ENCODE measurements around the gene SLC10A4. TPM values are rescaled to one million over a fixed set of nuclear protein-coding genes. Genes with fewer than 3 reads are reported as not detected.

Gene SLC10A4
- polyA plus RNA-seq, 3 donors = 0.21 to 0.29 TPM; not detected in 1

DNA sequence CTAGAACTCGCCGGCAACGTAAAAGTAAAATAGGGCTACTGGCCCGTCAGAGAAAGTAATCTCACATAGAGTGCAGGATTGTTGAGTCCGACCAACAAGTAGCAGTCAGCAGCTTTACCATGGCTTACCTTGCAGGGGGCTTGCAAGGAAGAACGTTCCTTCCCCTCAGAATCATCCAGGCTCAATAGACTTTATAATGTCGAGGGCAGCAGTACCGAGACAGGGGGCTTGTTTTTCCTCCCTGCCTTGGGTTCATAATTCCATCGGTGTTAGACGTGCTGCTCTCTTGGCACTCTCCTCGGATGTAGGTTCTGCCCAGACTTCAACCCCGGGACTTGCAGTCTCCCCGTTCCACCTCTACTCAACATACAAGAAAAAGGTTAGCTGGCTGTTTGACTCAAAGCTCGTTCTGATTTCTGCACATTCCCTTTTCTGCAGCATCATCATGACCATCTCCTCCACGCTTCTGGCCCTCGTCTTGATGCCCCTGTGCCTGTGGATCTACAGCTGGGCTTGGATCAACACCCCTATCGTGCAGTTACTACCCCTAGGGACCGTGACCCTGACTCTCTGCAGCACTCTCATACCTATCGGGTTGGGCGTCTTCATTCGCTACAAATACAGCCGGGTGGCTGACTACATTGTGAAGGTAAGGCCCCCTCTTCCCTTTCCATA lies 1.5 kb downstream of the SLC10A4 start:
- DNase-seq = no peak

DNA sequence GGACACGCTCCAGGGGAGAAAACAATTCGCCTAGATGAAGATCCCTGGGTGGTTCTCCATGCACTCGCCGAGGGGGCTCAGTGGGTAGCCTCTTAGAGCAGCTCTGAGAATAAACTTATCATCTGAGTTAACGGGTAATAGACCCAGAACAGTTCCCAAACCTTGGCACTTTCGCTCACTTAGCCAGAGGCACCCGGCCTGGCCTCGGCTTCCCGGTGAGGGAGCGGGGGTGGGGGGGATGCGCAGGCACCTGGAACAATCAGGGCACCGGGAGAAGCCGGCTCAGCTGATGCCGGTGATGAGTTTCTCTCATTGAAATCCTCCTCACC lies 6.5 kb downstream of the SLC10A4 start:
- no peak for DNase-seq

DNA sequence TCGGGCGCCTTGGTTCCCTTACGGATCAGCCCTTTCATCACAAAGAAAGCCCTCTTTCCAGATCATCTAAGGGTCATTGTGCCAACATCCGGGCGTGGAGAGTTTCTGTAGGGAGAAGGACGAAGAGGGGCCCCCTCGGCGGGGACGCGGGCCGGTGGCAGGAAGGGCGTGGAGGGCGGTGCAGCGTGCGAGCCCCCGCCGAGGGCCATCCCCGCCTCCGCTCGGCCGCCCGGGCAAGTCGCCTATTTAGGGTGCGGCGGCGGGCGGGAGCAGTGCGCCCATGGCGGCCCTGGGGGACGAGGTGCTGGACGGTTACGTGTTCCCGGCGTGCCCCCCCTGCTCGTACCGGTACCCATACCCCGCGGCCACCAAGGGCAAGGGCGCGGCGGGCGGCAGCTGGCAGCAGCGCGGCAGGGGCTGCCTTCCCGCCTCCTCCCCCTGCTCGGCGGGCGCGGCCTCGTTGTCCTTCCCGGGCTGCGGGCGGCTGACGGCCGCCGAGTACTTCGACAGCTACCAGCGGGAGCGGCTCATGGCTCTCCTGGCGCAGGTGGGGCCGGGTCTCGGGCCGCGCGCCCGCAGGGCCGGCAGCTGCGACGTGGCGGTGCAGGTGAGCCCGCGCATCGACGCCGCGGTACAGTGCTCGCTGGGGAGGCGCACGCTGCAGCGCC lies 7.0 kb downstream of the SLC10A4 start, which contains the start of gene ZAR1:
Gene ZAR1 (plus strand): TSS at position 241 of the 668 bp plus-strand sequence. CDS start 40 bp downstream, at position 281.
- no peak for DNase-seq

DNA sequence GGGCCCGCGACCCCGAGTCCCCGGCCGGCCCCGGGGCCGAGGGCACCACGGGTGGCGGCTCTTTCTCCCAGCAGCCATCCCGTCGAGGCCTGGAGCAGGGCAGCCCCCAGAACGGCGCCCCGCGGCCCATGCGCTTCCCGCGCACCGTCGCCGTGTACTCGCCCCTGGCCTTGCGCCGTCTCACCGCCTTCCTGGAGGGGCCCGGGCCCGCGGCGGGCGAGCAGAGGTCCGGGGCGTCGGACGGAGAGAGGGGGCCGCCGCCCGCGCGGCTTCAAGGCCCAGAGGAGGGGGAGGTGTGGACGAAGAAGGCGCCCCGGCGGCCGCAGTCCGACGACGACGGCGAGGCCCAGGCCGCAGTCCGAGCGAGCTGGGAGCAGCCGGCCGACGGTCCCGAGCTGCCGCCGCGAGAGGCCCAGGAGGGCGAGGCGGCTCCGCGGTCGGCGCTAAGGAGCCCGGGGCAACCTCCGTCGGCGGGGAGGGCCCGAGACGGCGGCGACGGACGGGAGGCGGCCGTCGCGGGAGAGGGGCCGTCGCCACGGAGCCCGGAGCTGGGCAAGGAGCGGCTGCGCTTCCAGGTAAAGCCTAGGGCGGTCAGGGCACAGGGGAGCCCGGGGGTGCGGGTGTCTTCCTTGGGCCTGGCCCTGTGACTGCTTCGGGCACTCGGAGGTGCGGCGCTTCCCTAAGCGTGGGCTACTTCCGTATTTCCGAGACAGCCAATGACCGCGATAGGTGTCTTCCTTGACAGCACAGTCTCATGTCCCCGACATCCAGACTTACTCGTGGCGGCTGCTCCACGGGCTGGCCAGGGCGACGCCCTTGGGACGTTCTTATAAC lies 7.8 kb downstream of the SLC10A4 start:
- DNase-seq = no peak

DNA sequence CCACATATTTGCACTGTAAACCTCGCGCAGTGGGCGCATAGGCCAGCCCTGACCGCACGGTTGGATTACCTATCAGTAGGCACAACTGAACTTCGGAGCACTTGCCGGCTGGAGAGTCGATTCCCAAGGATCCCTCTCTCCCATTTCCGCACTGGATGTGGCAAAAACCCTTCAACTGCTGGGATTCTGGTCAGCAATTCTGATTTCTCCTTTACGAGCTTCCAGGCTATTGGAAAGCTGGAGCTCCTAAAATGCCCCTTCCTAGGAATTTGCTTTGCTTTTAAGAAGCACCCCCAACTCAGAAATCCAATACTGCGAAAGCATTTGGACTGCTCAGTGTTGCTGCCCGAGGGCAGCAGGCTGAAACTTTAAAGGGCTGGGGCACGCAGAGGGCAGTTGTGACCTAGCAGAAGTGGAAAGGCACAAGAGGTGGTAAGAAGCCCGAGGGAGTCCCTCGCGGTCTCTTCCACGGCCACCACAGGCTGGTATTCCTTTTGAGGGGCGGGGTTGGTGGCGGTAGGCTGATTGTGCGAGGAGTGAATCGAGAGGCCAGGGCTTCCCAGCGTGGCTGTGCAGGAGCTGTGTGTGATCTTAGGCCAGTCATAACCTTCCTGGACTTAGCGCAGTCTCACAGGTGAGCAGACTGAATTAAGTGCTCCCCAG lies 8.5 kb downstream of the SLC10A4 start:
- no peak for DNase-seq

DNA sequence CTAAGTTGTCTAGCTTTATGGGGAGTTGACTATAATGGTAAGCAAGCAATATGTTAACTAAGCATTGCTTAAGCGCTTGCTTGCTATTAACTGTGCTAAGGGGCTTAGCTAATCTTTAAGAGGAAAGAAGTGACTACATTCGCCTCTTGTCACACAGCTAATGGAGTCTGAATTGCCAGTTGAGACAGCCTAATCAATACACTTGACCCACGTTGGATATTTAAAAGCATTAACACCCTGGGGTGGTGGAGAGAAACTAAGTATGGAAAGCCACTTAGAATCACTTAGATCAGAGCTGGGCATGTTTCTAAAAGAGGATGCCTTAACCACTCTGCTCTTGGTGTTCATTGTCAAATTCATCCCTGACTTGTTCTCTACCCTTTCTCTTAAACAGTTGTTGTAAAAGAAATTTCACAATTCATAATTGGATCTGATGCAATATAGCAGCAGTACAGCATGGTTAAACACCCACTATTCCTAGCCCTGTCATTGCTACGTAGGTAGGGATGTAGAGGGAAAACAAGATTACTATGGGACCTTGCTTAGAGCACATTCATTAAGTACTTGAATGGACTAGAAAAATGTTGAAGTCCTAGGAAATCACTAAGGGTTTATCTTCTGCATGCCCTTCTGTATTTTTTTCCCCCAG lies 10.4 kb downstream of the SLC10A4 start:
- DNase-seq = no peak

DNA sequence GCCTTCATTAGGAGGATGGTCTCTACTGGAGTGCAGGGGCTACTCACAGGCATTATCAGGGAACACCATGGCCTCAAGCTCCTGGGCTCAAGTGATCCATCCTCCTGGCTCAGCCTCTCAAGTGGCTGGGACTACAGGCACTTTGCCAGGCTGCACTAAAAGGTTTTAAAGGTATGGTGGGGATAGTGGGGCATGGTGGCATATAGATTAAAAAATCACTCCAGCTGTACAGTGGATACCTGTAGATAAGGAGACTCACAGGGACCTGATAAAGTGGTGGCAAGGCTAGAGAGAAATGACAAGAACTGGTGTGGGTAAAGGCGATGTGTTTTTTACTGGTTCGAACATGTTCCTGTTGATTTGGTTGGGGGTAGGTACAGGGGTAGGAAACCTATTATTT lies 12.8 kb downstream of the SLC10A4 start:
- DNase-seq = no peak

DNA sequence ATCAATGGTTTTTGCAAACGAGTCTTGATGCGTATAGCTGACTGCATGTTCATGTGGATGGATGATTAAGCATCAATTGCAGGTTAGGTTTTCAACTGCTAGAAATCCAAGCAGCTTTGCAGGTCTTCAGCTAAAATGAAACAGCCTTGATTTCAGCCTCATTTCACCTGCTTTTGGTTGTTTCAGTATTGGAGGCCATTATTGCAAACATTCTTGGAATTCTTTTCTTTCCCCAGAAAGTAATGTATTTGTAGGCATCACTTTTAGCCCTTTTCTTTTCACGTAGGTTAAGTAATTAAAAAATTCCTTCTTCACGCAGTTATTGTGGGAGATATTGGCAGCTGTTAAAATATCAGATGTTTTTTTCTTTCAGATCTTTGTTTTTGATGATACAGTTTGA lies 15.8 kb downstream of the SLC10A4 start:
- DNase-seq = no peak

DNA sequence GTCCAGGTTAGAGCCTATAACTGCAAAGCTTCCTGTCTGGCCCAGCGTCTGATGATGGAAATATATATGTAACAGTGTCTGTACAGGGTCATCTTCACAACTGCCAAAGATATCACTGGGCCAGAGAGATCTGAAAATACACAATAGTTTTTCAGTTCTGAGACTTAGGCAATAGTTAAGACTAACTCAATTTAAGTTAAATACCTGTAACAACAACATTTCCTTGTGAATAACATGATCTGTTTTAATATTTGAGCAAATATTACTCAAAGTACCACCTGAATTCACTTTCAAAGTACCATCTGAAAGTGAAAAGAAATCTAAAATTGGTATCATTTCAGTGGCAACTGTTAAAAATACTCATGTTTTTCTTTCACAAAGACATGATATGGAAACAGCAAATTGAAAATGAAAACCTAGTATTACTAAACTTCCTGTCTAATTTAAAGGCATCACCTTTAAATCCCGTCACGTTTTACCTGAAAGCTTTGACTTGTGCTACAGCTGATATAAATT lies 16.5 kb downstream of the SLC10A4 start:
- no peak for DNase-seq

DNA sequence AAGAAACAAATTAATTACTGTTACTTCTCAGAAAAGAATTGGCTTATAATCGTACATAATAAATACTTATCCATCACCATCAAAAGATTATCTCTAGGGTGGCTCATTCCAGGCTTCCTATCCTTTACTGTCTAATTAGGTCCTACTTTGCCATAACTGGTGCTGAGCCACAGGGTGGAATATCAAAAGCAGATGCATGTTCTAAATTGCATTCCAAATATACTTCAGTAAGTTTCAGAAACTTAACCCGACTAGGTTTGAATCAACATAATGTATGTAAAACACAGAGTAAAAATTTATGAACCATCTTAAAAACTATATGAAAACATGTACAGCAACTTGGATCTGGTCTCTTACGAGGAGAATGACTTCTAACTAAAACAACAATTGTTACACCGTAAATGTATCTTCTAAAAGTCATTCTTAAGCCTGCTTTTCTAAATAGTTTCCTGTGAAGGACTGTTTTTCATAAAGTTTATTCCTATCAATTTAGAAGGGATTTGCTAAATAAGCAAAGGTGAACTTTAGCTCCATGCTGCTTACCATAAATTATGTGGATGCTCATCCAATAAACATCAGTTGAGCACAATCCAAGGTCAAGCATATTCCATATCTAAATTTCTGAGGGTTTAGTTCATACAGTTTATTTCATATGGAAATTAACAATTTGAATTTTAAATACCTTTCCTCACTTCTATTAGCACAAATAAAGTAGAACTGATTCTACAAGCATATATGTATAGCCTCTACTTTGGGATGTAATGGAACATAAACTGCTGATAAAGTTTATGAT lies 20.3 kb downstream of the SLC10A4 start:
- DNase-seq = no peak

DNA sequence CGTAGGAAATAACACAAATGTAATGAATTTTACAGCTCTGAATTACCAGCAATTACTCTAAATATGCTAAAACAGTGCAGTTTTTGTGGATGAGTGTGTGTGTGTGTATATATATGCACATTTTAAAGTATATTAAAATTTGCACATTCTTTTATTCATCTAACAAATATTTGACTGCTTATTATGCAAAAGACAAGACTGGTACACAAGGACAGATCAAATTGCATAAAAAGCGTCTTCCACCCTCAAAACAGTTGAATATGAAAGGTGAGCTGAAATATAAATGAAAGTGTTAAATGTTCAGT lies 20.8 kb downstream of the SLC10A4 start:
- no peak for DNase-seq

DNA sequence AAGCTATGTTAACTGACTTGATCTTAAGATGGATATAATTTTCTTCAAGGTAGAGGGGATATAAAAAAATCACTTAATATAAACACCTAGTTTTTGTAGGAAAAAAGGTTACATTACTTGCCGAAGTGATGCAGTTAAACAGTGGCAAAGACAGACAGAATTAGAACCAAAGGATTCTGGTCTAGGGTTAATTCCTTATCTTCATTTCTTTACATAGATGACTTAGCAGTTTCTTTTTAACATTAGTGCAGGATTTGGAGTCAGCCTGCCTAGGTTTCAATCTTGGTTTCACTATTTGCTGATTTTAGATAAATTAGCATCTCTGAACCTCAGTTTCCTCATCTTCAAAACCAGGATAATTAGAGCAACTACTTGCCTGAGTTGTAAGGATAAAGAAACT lies 21.2 kb downstream of the SLC10A4 start:
- DNase-seq = no peak

DNA sequence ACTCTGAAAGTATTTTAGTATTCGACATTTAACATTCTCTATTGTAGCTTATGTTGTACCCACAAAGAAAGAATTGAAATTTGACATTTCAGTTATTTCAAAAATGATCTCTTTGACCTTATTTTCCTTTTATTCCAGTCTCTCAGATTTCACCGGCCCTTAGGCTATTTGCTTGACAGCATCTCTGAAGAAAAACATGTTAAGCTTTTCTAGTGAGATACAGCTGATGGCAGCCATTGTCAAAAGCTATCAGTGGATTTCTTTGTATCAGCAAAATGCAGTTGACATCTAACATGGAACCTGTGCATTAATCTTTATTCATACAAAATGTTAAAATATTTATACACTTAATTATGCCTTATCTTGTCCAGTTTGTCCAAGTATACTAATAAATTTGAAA lies 23.6 kb downstream of the SLC10A4 start:
- DNase-seq = no peak

DNA sequence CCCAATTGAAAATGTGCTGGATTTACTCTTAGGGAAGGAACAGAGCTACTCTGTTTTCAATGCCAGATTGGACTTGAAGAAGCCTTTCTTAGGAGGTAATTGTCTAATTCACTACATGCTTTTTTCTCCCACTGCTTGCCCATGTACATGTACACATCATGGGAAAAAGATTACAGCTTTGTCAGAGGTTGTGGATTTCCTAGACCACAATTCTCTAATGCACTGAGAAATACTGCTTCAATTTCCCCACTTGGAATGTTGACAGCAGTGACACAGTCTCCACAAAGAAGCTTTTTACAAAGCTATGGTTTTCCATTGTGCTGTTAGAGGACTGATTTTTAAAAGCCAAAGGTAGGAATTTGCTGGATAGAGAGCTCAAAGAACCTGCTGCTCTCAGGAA lies 26.4 kb downstream of the SLC10A4 start:
- no peak for DNase-seq

DNA sequence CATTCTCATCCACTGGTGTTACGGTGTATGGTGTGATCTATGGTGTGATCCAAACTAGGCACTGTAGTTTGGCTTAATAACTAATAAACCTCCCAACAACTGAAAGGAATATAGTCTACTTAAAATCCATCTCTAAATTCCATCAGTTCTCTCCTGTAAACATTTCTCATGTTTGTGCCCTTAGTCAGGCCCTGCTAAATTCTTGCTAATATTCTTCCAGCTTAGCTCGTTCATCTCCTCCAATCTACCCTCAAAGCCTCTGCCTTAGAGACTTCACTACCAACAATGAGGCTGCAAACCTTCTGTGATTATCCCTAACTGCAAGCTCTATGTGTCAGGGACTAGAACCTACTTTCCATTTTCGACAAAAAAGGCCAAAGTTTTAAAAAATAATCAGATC lies 35.0 kb downstream of the SLC10A4 start:
- DNase-seq = no peak

DNA sequence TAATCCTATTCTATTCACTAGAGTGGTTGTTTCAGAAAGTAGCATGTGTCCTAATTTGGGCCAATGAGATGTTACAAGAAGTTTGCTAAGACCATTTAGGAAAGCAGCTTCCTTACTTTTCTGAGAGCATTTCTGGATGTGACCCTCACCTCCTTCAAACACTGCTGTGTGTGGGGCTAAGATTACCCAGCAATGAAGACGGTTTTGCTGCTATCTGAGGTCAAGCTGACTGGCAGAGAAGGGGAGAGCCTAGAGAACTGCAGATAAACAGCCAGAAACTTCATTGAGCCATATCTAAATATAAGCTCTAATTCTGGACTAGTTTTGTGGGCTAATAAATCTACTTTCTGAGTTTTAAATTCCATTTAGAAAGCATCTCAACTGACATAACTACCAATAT lies 43.3 kb downstream of the SLC10A4 start:
- DNase-seq = no peak

DNA sequence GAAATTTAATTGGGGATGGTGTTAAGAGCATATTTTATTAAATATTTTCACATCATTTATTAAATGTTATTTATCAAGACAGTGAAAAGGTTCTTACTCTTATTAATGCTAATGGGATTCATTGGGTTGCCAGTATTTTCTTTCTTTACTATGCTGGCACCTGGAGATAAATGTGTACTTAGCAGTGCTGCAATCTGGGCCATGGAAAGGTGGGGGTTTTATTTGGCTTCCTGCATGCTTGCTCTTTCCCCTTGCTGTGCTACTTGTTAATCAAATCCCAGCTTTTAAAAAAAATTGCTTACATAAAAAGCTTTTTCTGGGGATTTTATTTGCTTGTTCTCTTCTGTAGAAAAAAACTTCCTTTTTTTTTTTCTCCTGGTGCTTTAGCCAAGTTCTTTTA lies 55.2 kb downstream of the SLC10A4 start:
- no peak for DNase-seq

Measured in renal pelvis (tissue), 4 donors.